HG02852 (cell line): ENCODE measurements around the gene SSPN.
"Not testable (repeated sequence)": the region's sequence is repeated elsewhere in the genome, so short reads cannot be mapped to it uniquely, and the experiment has no call there.

Experiments used
- ATAC-seq: cut with Tn5 transposase; IDR thresholded peaks from one replicate; pipeline ENCODE4 v1.9.1; 2021; ENCODE audit warnings: mild to moderate bottlenecking, moderate library complexity; ENCODE audit not compliant: unreplicated experiment

The SSPN gene

GRCh38 chr12:26226629-26227360 lies 31.4 kb downstream of the SSPN start:
- no peak for ATAC-seq

GRCh38 chr12:26227361-26227745 lies 32.0 kb downstream of the SSPN start:
- ATAC-seq: no peak

GRCh38 chr12:26229910-26230309 lies 34.5 kb downstream of the SSPN start:
- ATAC-seq: no peak

GRCh38 chr12:26231470-26231869 lies 36.1 kb downstream of the SSPN start:
- no peak for ATAC-seq

- no peak for ATAC-seq
Measured at GRCh38 chr12:26231921-26232320, 36.5 kb downstream of the SSPN start.

- no peak for ATAC-seq
Measured at GRCh38 chr12:26233631-26234030, 38.3 kb downstream of the SSPN start.

GRCh38 chr12:26235465-26235864 lies 40.1 kb downstream of the SSPN start:
- not testable (repeated sequence) for ATAC-seq

- ATAC-seq: no peak
Measured at GRCh38 chr12:26238341-26239121, 43.2 kb downstream of the SSPN start.

- ATAC-seq: no peak
Measured at GRCh38 chr12:26239122-26239851, 43.9 kb downstream of the SSPN start.

- no peak for ATAC-seq
Measured at GRCh38 chr12:26239852-26240815, 44.8 kb downstream of the SSPN start.

GRCh38 chr12:26241080-26241479 lies 45.7 kb downstream of the SSPN start:
- no peak for ATAC-seq

GRCh38 chr12:26242683-26243082 lies 47.3 kb downstream of the SSPN start:
- ATAC-seq: no peak

GRCh38 chr12:26244503-26244902 lies 49.1 kb downstream of the SSPN start:
- ATAC-seq: no peak

- no peak for ATAC-seq
Measured at GRCh38 chr12:26245175-26245942, 50.0 kb downstream of the SSPN start.

GRCh38 chr12:26246483-26247164 lies 51.3 kb downstream of the SSPN start:
- no peak for ATAC-seq

- ATAC-seq: no peak
Measured at GRCh38 chr12:26247873-26248272, 52.5 kb downstream of the SSPN start.

GRCh38 chr12:26250801-26251200 lies 55.4 kb downstream of the SSPN start:
- ATAC-seq: no peak

- ATAC-seq: no peak
Measured at GRCh38 chr12:26251600-26251999, 56.2 kb downstream of the SSPN start.

GRCh38 chr12:26252946-26253345 lies 57.6 kb downstream of the SSPN start:
- ATAC-seq: no peak
